SK-N-SH treated with all-trans-retinoic acid at 6 μM for 48 hours (cell line): ENCODE measurements around the gene ARFGAP3.

Experiments
- ISL1 ChIP-seq: fragments of 250-450 bp; sonication (Bioruptor Pico); IDR thresholded peaks from 2 replicates; pipeline ENCODE4 v2.1.2; 2022; ENCODE audit warnings: mild to moderate bottlenecking, moderate library complexity
- OSR1 ChIP-seq: fragments of 250-450 bp; sonication (Bioruptor Pico); IDR thresholded peaks from 2 replicates; pipeline ENCODE4 v1.8.0; 2022; ENCODE audit warnings: moderate library complexity, mild to moderate bottlenecking, inconsistent platforms
- TOX ChIP-seq: fragments of 250-450 bp; sonication (Bioruptor Pico); IDR thresholded peaks from 2 replicates; pipeline ENCODE4 v1.8.0; 2021; ENCODE audit warnings: mild to moderate bottlenecking, moderate library complexity, borderline replicate concordance
- ZFP30 ChIP-seq: fragments of 450-650 bp; formaldehyde crosslinking; IDR thresholded peaks from 2 replicates; pipeline ENCODE4 v1.5.0; 2022; ENCODE audit warnings: mild to moderate bottlenecking, moderate library complexity
- TF ChIP-seq, protein P1 (sequence below): fragments of 250-450 bp; sonication (Bioruptor Pico); IDR thresholded peaks from 2 replicates; pipeline ENCODE4 v1.8.0; 2020; ENCODE audit warnings: mild to moderate bottlenecking, moderate library complexity, borderline replicate concordance

DNA sequence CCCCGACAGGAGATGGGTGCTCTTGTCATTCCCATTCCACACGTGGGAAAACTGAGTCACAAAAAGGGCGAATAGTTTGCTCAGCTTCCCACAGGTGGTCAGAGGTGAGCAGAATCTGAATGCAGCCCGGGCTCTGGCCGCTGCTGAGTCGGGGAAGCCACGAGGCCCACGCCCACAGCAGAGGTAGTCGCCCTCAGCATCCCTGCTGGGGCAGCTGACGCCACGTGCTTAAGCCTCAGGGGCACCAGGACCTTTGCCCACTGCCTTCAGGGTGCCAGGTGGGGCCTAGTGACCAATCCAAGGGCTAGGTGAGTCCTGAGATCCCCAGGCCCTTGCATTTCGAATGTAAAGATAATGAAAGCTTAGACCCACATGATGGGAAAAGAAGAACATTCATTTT lies 24.2 kb upstream of the ARFGAP3 start:
- TF ChIP-seq TOX (CRISPR knock-in tag) (no peak), ZFP30 (CRISPR knock-in tag) (no peak), ISL1 (CRISPR knock-in tag) (no peak), OSR1 (CRISPR knock-in tag) (no peak)
- TF ChIP-seq, protein P1, sequence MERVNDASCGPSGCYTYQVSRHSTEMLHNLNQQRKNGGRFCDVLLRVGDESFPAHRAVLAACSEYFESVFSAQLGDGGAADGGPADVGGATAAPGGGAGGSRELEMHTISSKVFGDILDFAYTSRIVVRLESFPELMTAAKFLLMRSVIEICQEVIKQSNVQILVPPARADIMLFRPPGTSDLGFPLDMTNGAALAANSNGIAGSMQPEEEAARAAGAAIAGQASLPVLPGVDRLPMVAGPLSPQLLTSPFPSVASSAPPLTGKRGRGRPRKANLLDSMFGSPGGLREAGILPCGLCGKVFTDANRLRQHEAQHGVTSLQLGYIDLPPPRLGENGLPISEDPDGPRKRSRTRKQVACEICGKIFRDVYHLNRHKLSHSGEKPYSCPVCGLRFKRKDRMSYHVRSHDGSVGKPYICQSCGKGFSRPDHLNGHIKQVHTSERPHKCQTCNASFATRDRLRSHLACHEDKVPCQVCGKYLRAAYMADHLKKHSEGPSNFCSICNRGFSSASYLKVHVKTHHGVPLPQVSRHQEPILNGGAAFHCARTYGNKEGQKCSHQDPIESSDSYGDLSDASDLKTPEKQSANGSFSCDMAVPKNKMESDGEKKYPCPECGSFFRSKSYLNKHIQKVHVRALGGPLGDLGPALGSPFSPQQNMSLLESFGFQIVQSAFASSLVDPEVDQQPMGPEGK (CRISPR knock-in tag), result no peak
